Activated T-cell treated with anti-CD3 and anti-CD28 coated beads, Interleukin-2, amount 50 U/mL, for 4 hours (primary cell): ENCODE data around the gene WSCD2. TPM values are rescaled to one million over a fixed set of nuclear protein-coding genes. Genes with fewer than 3 reads are reported as not detected.

ENCODE experiments used
- ATAC-seq, 2 donors: fragments of 200-7000 bp; cut with Tn5 transposase; one replicate each; pipeline ENCODE4 v1.10.0; 2021
- DNase-seq: peaks from one replicate; pipeline ENCODE4 v3.0.0-alpha.2; 2020
- H3K27me3 Mint-ChIP-seq: one replicate; pipeline ENCODE4 v1.8.0; 2021; ENCODE audit warnings: low read depth, mixed read lengths
- H3K36me3 Mint-ChIP-seq: one replicate; pipeline ENCODE4 v1.8.0; 2022; ENCODE audit warnings: mixed read lengths; ENCODE audit not compliant: insufficient read depth
- H3K4me1 Mint-ChIP-seq: one replicate; pipeline ENCODE4 v1.8.0; 2021; ENCODE audit warnings: low read depth, mixed read lengths
- H3K4me3 Mint-ChIP-seq: one replicate; pipeline ENCODE4 v1.8.0; 2021; ENCODE audit warnings: mild to moderate bottlenecking, moderate library complexity, mixed read lengths
- H3K9me3 Mint-ChIP-seq: one replicate; pipeline ENCODE4 v1.8.0; 2021; ENCODE audit warnings: mixed read lengths
- total RNA-seq, 3 donors: library from RNA; stranded (reverse); gene quantifications; one replicate each; pipeline ENCODE4 v1.2.1, GENCODE V29; 2021

The WSCD2 gene
- total RNA-seq, 3 donors from 2014 or later: not detected

DNA sequence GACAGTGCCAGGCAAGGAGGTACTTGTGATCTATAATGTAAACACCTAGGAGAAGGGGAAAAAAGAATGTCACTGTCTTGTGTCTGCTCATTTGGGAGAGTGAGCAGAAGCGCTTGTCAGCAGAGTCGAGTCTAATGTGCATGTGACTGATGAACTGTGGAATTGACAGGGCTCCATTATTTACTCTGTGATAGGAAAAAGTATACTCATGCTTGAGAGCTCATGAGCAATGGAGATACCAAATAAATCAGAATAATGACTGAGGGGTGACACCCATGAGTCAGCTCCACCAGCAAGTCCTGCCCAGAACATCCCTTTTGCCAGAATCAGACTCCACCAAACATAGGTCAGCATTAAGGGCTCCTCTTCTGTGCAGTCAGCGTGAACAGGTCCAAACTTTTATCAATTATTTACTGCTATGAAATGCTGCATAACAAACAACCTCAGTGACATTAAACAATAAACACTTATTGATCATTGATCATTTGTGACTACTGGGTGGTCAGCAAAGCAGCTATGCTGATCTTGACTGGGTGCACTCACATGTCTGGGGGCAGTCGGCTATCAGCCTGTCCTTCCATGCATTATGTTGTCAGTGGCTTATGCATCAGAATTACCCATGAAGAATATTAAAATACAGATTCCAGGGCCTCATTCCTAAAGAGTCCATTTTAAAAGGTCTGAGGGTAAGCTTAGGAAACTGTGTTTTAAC lies 29.2 kb upstream of the WSCD2 start:
- Mint-ChIP-seq H3K27me3 (peaks cover 5% of the 10 kb centered on the region), H3K36me3 (no peaks in the 10 kb centered on the region), H3K4me1 (no peaks in the 10 kb centered on the region), H3K4me3 (no peak overlapping the region), H3K9me3 (no peaks in the 10 kb centered on the region)
- DNase-seq (no peak), ATAC-seq (no peak)

DNA sequence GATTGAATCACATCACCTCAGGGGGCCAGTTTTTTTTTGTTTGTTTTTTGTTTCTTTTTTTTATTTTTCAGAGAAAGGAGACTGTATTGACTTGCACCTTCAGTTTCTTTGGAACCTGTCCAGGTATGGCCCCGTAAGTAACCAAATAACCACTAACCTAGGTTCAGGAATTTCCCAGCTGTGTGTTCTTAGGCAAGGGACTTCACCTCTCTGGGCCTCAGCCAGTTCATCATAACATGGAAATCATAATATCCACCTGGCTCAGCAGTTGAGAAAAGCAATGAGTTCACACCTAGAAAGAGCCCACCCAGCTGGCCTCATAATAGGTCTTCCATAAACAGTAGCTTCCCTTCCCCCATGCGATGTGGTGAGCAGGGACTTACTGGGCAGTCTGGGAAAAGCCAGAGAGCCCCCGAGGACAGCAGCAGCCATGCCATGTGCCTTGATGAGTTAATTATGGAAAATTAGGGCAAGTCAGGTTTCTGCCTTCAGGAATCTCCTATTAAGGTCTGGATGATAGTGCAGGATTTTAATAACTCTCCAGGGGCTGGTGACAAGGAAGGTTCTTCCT lies 27.4 kb upstream of the WSCD2 start:
- no peaks in the 10 kb centered on the region for H3K9me3 Mint-ChIP-seq
- DNase-seq: no peak
- H3K4me1 Mint-ChIP-seq: no peaks in the 10 kb centered on the region
- H3K36me3 Mint-ChIP-seq: no peaks in the 10 kb centered on the region
- ATAC-seq: no peak
- H3K4me3 Mint-ChIP-seq: no peak overlapping the region
- peaks cover 7% of the 10 kb centered on the region for H3K27me3 Mint-ChIP-seq

- no peak for ATAC-seq
- Mint-ChIP-seq H3K9me3 (no peaks in the 10 kb centered on the region), H3K4me3 (no peak overlapping the region), H3K36me3 (no peaks in the 10 kb centered on the region), H3K4me1 (no peaks in the 10 kb centered on the region), H3K27me3 (peaks cover 7% of the 10 kb centered on the region)
- DNase-seq: no peak
Measured at GRCh38 chr12:108102363-108102762, 26.7 kb upstream of the WSCD2 start.

DNA sequence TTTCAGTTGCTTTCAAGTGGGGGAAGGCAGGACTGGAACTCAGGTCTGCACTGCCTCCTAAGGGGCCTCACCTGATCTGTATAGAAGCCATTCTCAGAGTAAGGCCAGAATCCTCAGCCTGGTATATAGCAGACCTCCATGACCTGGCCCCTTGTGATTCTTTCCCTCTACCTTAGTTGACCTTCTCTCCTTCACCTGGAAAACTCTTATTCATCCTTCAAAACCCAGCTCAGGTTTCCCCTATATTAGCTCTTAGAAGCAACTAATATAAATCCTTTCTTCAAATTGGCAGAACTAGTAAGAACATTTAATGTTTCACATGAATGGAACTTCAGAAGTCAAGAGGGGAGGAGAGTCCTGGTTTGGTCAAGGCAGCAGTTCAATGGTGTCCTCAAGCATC lies 26.0 kb upstream of the WSCD2 start:
- H3K27me3 Mint-ChIP-seq: peaks cover 8% of the 10 kb centered on the region
- no peaks in the 10 kb centered on the region for H3K4me1 Mint-ChIP-seq
- no peak overlapping the region for H3K4me3 Mint-ChIP-seq
- DNase-seq (no peak), ATAC-seq (no peak)
- H3K9me3 Mint-ChIP-seq: no peaks in the 10 kb centered on the region
- no peaks in the 10 kb centered on the region for H3K36me3 Mint-ChIP-seq

- ATAC-seq (no peak), DNase-seq (no peak)
- no peaks in the 10 kb centered on the region for H3K36me3 Mint-ChIP-seq
- no peak overlapping the region for H3K4me3 Mint-ChIP-seq
- peaks cover 7% of the 10 kb centered on the region for H3K27me3 Mint-ChIP-seq
- H3K9me3 Mint-ChIP-seq: no peaks in the 10 kb centered on the region
- no peaks in the 10 kb centered on the region for H3K4me1 Mint-ChIP-seq
Measured at GRCh38 chr12:108103517-108103916, 25.6 kb upstream of the WSCD2 start.

DNA sequence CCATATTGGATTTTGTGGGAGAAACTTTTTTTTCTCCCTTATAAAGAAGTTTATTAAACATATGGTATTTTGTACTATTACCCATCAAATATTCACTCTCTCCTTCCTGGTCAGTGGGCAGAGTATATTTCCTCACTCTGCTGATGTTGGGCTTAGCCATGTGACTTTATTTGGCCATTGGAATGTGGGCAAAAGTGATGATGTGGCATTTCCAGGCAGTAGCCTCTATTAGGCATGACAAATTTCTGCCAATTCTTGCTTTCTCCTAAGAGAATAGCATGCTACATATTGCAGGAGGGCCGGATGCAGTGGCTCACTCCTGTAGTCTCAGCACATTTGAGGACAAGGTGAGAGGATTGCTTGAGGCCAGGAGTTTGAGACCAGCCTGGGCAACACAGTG lies 24.4 kb upstream of the WSCD2 start:
- Mint-ChIP-seq H3K27me3 (peaks cover 9% of the 10 kb centered on the region), H3K9me3 (no peaks in the 10 kb centered on the region), H3K36me3 (no peaks in the 10 kb centered on the region), H3K4me3 (no peak overlapping the region), H3K4me1 (no peaks in the 10 kb centered on the region)
- ATAC-seq (no peak), DNase-seq (no peak)

- DNase-seq (no peak), ATAC-seq (no peak)
- Mint-ChIP-seq H3K36me3 (no peaks in the 10 kb centered on the region), H3K4me3 (no peak overlapping the region), H3K4me1 (no peaks in the 10 kb centered on the region), H3K9me3 (no peaks in the 10 kb centered on the region), H3K27me3 (peaks cover 16% of the 10 kb centered on the region)
Measured at GRCh38 chr12:108106599-108106998, 22.5 kb upstream of the WSCD2 start.

DNA sequence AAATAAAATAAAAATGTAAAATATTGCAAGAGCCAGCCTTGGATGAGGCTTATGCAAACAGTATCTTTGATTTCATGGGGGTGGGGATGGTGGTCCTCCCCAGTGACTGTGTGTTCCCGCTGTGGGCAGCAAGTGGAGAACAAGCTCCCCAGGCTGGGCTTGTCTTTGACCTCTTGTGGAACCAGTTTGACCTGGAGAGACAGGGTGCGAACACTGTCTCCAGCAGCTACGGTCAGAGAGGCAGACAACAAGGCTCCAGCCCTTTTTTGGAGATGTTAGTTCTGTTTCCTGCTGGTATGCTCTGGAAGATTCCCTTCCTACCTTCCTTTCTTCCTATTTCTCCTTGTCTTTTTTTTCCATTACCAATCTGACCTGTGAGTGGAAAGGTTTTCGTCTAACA lies 21.8 kb upstream of the WSCD2 start:
- Mint-ChIP-seq H3K4me3 (no peak overlapping the region), H3K36me3 (no peaks in the 10 kb centered on the region), H3K27me3 (peaks cover 22% of the 10 kb centered on the region), H3K9me3 (no peaks in the 10 kb centered on the region), H3K4me1 (no peaks in the 10 kb centered on the region)
- ATAC-seq (no peak), DNase-seq (no peak)

- DNase-seq: no peak
- Mint-ChIP-seq H3K4me3 (no peak overlapping the region), H3K27me3 (peaks cover 21% of the 10 kb centered on the region), H3K36me3 (no peaks in the 10 kb centered on the region), H3K9me3 (no peaks in the 10 kb centered on the region), H3K4me1 (no peaks in the 10 kb centered on the region)
- no peak for ATAC-seq
Measured at GRCh38 chr12:108109504-108109903, 19.6 kb upstream of the WSCD2 start.

DNA sequence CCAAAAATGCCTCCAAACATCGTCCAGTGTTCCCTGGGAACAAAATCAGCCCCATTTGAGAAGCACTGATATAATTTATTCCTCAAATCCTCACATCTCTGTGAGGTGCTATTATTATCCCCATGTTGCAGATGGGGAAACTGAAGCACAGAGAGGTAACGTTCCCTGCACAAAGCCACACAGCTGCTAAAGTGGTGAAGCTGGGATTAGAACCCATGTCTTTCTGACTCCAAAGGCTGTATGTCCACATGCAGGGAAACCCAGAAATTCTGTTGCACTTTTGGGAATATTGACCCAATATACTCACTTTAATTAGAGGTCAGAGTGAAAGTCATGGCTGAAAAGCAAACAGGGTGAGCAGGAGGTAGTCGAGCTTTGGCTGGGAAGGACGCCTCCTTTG lies 19.1 kb upstream of the WSCD2 start:
- Mint-ChIP-seq H3K4me1 (no peaks in the 10 kb centered on the region), H3K4me3 (no peak overlapping the region), H3K9me3 (no peaks in the 10 kb centered on the region), H3K36me3 (no peaks in the 10 kb centered on the region), H3K27me3 (peaks cover 21% of the 10 kb centered on the region)
- DNase-seq (no peak), ATAC-seq (no peak)

- Mint-ChIP-seq H3K4me3 (no peak overlapping the region), H3K36me3 (no peaks in the 10 kb centered on the region), H3K9me3 (no peaks in the 10 kb centered on the region), H3K4me1 (no peaks in the 10 kb centered on the region), H3K27me3 (peaks cover 18% of the 10 kb centered on the region)
- DNase-seq (no peak), ATAC-seq (no peak)
Measured at GRCh38 chr12:108110844-108111243, 18.2 kb upstream of the WSCD2 start.

DNA sequence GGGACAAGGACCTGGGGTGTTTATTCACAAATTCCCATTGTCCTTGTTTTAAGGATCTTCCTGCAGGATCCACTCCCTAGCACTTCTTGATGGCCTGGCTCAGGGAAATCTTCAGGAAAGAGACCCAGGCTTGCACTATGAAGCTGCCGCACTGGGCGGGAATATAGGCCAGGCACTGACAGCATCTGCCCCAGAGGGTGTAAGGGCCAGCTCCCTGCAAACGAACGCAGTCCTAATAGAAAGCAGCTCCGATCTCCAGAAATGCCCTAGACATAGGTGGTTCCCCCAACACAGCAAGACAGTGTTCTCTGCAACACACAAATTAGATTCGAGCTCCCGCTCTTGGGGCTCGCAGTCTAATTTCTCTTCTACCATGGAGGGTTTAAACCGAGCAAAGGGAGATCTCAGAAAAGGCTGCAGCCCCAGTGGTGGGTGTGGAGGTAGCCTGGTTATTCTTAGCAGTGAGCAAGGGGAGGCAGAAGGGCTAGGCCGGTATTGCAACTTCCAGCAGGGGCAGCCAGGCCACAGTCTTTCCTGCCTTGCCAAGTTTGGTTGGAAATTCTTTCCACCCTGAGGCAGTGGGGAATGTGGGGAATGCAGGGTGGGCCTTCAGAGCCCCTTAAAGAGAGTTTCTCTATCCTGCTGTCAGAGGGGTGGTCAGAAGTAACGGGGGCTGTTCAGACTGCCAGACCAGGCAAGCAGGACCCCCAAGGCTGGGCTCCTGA lies 16.1 kb upstream of the WSCD2 start:
- Mint-ChIP-seq H3K4me1 (no peaks in the 10 kb centered on the region), H3K4me3 (no peak overlapping the region), H3K36me3 (no peaks in the 10 kb centered on the region), H3K27me3 (peaks cover 24% of the 10 kb centered on the region), H3K9me3 (no peaks in the 10 kb centered on the region)
- DNase-seq: no peak
- no peak for ATAC-seq

DNA sequence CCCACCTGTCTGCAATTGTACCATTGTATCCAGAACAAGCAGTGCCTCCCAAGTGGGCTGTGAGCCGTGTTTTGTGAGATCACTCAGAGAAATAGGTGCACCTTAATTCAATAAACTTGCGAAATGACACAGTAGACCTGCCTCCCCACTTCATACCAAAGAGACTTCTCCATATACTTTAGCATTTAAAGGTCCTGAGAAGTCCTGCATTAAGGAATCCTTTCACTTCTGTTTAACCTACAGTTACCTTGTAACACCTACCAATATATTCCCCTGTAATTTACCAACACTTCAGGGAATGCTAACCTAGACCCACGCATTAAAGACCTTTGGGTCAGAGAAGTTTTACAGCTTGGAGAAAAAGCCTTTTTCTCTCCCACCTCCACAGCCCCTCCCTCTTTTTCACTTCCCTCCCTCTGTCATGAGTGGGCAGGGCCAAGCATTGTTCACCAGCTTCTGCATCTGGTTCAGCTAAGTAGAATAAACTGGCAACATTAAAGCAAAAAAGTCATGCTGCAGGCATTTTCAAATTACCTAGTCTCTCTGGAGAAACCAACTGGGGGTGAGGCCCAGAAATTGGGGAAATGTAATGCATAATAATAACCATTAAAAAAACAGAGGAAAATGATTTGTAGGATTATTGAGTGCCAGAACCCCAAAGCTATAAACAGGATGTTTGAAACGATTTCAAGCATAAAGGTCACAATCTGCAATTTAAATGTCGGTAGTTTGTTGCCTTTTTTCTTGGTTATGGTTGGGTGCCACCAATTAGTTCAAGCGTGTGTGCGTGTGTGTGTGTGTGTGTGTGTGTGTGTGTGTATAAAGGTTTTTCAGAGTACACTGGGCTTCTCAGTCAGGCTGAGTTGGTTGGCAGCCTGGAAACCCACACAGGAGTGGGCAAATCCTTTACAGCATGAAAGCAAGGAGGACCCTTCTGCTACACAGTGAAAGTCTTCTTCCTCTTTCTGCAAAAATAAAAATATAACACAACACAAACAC lies 13.7 kb upstream of the WSCD2 start:
- Mint-ChIP-seq H3K4me1 (peaks cover 4% of the 10 kb centered on the region), H3K9me3 (no peaks in the 10 kb centered on the region), H3K36me3 (no peaks in the 10 kb centered on the region), H3K27me3 (peaks cover 27% of the 10 kb centered on the region), H3K4me3 (no peak overlapping the region)
- no peak for DNase-seq
- no peak for ATAC-seq

DNA sequence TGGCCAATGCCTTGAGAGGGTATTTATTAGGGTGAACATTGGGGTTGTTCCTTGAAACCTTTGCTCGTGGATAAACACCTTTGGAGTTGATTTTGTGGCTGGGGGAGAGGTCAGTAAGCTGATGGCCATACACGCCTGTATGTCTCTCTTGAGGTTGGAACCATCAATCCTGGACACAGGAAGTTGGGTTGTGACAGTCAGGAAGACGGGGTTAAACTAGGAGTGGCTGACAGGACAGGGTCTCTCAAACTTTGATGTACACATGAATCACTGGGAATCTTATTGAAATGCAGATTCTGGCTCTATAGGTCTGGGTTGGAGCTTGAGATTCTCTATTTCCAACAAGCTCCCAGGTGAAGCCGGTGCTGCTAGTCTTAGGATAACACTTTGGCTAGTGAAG lies 12.8 kb upstream of the WSCD2 start:
- Mint-ChIP-seq H3K27me3 (peaks cover 26% of the 10 kb centered on the region), H3K4me3 (no peak overlapping the region), H3K9me3 (no peaks in the 10 kb centered on the region), H3K36me3 (no peaks in the 10 kb centered on the region), H3K4me1 (peaks cover 4% of the 10 kb centered on the region)
- DNase-seq: no peak
- no peak for ATAC-seq
